CD4-positive, alpha-beta T cell treated with Interleukin-10 for 1 hour (primary cell): ENCODE results near the gene CAAP1.
"Not testable (repeated sequence)": the region's sequence is repeated elsewhere in the genome, so short reads cannot be mapped to it uniquely, and the experiment has no call there.

Experiments used
- DNase-seq: peaks from one replicate; pipeline ENCODE4 v3.0.0-alpha.2; 2020

CAAP1 gene

DNA sequence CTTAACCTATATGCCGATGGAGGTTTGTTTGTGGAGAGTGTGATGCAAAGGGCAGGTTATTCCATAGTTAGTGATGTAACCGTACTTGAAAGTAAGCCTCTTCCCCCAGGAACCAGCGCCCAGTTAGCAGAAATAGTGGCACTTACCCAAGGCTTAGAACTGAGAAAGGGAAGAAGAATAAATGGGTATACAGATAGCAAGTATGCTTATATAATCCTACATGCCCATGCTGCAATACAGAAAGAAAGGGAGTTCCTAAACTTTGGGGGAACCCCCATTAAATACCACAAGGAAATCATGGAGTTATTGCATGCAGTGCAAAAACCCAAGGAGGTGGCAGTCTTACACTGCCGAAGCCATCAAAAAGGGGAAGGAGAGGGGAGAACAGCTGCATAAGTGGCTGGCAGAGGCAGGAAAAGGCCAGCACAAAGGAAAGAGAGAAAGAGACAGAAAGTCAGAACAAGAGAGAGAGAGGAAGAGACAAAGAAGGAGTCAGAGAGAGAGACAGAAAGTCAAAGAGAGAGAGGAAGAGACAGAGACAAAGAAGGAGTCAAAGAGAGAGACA, 64.1 kb downstream of the CAAP1 start:
- DNase-seq, result not testable (repeated sequence)

DNA sequence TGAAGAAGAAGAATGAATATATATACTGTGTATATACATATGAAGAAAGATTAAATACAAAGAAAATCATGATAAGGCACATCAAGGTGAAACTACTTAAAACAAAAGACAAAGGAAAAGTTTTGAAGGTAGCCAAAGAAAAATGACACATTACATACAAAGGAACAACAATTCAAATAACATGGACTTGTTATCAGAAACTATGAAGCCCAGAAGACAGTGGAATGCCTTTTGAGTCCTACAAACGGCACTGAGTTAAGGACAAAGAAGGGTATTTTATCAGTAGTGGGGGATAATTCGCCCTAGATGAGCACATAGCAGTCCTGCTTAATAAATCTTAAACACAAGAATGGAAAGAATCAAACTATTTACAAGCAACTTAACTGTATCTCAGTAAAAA, 77.8 kb downstream of the CAAP1 start:
- no peak for DNase-seq

DNA sequence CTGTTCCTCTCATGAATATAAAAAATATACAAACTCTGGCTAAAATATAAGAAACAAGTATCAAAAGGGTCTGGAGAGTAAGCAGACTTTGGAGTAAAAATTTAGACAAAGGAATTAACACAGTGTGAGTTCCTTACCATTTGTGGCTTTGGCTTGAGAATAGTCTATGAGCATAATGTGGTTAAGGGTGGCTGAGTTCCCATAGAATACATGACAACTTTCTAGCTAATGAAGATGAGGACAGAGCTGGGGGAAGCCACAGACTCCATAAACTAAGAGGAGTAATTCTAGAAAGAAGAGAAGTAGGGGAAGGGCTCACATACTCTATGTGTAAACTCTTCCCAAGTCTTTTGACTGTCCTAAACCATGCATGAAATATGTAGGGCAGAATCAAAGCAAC, 79.4 kb downstream of the CAAP1 start:
- no peak for DNase-seq

DNA sequence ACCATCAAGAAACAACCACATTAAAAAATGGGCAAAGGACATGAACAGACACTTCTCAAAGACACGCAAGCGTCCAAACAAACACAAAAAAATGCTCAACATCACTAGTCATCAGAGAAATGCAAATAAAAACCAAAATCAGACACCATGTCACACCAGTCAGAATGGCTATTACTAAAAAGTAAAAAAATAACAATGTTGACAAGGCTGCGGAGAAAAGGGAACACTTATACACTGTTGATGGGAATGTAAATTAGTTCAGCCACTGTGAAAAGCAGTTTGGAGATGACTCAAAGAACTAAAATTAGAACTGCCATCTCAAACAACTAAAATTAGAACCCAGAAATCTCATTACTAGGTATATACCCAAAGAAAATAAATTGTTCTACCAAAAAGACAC, 80.4 kb downstream of the CAAP1 start:
- no peak for DNase-seq

DNA sequence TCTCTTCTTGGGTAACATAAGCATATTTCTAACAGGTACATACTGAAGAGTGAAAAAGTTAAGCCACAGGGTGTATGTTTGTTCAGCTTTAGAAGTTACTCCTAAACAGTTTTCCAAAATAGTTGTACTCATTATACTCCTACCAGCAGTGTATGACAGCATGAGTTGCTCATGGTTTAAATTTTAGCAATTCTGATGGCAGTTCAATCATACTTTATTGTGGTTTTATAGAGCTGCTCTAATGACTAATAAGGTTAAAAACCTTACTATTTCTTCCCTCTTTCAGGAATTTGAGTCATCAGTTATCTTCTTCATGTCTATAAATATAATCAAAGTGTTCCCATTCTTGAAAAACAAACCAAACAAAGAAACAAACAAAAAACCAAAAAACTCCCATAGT, 81.5 kb downstream of the CAAP1 start:
- no peak for DNase-seq

DNA sequence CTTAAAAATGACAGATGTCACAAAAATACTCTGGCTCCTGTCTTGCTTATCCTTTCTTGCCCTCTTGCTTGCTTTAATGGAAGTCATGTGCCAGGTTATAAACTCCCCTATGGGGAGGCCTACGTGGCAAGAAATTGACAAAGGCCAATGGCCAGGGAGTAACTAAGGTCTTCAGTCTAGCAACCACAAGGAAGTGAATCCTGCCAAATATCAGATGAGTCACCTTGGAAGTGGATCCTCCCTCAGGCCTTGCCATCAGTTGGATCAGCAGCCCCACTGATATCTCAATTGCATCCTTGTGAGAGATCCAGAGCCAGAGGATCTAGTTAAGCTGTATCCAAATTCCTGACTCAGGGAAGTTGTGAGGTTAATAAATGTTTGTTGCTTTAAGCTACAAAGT, 82.8 kb downstream of the CAAP1 start:
- no peak for DNase-seq

DNA sequence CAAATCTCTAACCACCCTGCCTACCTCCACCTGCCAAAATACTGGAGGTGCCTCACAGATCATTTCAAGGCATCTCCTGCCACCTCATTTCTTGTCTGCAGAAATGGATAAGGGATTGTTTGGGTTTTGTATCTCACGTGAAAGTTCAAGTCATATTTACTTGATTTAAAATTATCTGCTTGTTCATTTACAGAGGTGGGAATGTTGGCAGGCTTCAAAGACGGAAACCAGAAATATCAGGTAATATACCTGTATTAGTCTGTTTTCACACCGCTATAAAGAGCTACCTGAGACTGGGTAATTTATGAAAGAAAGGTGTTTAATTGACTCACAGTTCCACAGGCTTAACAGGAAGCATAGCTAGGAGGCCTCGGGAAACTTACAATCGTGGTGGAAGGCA, 85.4 kb downstream of the CAAP1 start:
- no peak for DNase-seq

DNA sequence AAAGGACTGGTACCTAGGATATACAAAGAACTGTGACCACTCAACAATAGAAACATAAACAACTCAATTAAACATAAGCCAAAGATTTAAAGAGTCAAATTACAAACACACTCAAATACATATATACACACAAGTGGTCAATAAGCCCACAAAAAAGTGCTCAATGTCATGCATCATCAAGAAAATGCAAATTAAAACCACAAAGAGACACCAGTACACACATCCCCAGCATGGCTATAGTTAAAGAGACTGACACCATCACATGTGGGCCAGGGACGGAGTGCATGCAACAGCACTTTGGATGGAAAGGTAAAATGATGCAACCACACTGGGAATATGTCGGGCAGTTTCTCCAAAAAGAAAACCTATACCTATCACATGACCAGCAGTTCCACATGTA, 89.7 kb downstream of the CAAP1 start:
- DNase-seq, result no peak

DNA sequence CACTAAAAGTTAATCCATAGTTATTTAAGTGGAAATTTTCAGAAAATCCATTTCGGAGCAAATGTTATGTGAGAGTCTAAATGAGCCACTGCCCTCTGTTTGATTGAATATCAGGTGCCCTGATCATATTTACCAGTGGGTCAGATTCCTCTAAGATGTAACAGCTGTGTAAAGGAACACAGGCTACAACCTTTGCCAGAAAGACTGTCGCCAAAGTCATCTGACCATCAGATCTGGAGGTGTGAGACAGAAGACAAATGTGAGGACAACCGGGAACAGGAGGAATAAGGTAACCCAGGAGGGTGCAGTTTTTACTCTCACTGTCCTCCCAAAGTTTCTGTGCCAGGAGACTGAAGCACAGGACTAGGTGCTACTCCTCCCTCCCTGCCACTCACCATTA, 90.8 kb downstream of the CAAP1 start:
- no peak for DNase-seq

DNA sequence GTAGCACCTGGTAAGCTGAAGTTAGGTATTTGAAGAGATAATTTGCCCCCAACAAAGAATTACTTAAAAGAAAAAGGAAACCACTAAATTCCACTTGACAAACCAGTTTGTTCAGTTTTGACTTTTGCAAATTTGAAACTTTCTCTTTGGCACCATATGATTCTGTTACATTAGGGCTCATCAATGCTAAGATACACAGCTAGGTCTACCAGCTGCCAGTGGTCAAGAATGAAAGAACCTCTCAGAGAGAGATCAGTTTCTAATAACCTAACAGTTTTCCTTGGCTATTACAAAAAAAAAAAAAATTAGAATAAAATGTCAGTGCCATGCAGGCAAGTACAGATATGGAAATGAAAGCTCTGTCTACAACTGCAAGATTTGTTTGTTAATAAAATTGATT, 92.3 kb downstream of the CAAP1 start:
- no peak for DNase-seq

DNA sequence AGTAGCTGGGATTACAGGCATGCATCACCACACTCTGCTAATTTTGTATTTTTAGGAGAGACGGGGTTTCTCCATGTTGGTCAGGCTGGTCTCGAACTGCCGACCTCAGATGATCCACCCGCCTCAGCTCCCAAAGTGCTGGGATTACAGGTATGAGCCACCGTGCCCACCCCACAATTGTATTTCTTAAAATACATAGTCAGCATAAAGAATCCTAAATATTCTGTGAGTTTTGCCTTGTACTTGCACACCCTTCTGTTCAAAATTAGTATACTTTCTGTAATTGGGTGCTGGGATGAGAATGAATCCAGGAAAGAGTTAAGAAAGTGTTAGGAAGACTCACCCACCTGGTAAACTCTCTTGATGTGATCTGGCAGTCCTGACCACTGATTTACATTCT, 101.3 kb downstream of the CAAP1 start:
- no peak for DNase-seq
